HL-60 (cell line): ENCODE data around the gene MYBPH.

Source experiments
- CTCF ChIP-seq: IDR thresholded peaks from one replicate; pipeline ENCODE4 v1.5.1; 2011; ENCODE audit warnings: low read length, control low read depth, inconsistent platforms; ENCODE audit not compliant: insufficient read depth
- POLR2AphosphoS5 ChIP-seq: IDR thresholded peaks from 2 replicates; pipeline ENCODE4 v1.6.1; 2012; ENCODE audit warnings: low read depth
- TF ChIP-seq, protein P1 (sequence below): IDR thresholded peaks from 2 replicates; pipeline ENCODE4 v1.6.1; 2012; ENCODE audit warnings: low read depth; ENCODE audit not compliant: insufficient replicate concordance

DNA sequence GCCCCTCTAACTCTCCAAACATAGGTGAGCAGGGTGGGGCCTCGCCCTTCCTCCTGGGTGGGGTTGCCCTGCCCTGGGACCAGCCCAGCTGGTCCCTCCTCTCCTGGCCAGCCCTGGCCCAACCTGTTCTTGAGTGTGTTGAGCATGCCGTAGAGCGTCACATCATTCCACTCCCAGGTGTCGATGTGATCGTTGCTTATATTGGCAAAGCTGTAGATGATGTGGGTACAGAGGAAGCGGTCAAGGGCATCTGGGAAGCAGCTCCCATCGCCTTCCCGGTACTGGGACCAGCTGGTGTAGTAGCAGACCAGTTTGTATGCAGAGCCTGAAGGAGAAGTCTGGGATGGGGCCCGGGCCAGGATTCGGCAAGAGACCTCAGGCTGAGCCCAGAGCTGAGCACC is 9.4 kb upstream of the MYBPH start:
- TF ChIP-seq CTCF = no peak
- TF ChIP-seq, protein P1, sequence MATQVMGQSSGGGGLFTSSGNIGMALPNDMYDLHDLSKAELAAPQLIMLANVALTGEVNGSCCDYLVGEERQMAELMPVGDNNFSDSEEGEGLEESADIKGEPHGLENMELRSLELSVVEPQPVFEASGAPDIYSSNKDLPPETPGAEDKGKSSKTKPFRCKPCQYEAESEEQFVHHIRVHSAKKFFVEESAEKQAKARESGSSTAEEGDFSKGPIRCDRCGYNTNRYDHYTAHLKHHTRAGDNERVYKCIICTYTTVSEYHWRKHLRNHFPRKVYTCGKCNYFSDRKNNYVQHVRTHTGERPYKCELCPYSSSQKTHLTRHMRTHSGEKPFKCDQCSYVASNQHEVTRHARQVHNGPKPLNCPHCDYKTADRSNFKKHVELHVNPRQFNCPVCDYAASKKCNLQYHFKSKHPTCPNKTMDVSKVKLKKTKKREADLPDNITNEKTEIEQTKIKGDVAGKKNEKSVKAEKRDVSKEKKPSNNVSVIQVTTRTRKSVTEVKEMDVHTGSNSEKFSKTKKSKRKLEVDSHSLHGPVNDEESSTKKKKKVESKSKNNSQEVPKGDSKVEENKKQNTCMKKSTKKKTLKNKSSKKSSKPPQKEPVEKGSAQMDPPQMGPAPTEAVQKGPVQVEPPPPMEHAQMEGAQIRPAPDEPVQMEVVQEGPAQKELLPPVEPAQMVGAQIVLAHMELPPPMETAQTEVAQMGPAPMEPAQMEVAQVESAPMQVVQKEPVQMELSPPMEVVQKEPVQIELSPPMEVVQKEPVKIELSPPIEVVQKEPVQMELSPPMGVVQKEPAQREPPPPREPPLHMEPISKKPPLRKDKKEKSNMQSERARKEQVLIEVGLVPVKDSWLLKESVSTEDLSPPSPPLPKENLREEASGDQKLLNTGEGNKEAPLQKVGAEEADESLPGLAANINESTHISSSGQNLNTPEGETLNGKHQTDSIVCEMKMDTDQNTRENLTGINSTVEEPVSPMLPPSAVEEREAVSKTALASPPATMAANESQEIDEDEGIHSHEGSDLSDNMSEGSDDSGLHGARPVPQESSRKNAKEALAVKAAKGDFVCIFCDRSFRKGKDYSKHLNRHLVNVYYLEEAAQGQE = no peak
- TF ChIP-seq POLR2AphosphoS5 = no peak
